Measurements from ENCODE around the gene REP15. TPM values are rescaled to one million over a fixed set of nuclear protein-coding genes. Genes with fewer than 3 reads are reported as not detected.

The REP15 gene
- total RNA-seq, 4 donors from 2014 or later, result 0.40 to 2.5 (median 1.3) TPM

DNA sequence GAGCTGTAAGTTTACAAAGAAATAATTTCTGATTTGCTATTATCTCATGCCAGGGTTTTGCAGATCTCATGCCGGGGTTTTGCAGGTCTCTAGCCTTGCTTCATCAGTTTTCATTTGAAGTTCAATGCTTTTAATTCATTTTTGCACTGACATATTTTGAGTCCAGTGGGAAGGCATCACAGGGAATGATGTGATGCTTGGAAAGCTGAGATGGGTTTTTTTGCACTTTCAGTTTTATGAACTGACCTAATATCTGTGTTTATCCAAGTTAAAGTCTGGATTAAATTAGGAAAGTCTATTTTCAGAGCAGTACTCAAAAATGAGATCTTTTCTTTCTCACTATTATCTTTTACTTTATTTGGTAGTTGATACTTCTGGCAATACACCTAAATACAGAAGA is 23.6 kb upstream of the REP15 start:
- Histone ChIP-seq H3K4me1 (peaks cover 0 to 18% (median 3%) of the 10 kb centered on the region in 3 donors), H3K9me3 (no peaks in the 10 kb centered on the region), H3K27me3 (no peaks in the 10 kb centered on the region), H3K27ac (peak overlapping the region in 2 of 4 donors; percentile 32 to 45), H3K4me3 (no peak overlapping the region), H3K36me3 (peaks cover 2 to 42% of the 10 kb centered on the region in 2 donors)
- TF ChIP-seq POLR2A (IDR thresholded peaks at IDR 0.05) (no peak), POLR2AphosphoS5 (IDR thresholded peaks at IDR 0.05) (no peak), EP300 (IDR thresholded peaks at IDR 0.05) (no peak)
- TF ChIP-seq, protein P1, sequence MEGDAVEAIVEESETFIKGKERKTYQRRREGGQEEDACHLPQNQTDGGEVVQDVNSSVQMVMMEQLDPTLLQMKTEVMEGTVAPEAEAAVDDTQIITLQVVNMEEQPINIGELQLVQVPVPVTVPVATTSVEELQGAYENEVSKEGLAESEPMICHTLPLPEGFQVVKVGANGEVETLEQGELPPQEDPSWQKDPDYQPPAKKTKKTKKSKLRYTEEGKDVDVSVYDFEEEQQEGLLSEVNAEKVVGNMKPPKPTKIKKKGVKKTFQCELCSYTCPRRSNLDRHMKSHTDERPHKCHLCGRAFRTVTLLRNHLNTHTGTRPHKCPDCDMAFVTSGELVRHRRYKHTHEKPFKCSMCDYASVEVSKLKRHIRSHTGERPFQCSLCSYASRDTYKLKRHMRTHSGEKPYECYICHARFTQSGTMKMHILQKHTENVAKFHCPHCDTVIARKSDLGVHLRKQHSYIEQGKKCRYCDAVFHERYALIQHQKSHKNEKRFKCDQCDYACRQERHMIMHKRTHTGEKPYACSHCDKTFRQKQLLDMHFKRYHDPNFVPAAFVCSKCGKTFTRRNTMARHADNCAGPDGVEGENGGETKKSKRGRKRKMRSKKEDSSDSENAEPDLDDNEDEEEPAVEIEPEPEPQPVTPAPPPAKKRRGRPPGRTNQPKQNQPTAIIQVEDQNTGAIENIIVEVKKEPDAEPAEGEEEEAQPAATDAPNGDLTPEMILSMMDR (IDR thresholded peaks at IDR 0.05), result no peak
- ATAC-seq, result no peak
- WGBS, 2 donors (ENCODE audit: low coverage in 1 of 2), result 47 to 55% methylated on average over 1 of the region's 1 CpG

DNA sequence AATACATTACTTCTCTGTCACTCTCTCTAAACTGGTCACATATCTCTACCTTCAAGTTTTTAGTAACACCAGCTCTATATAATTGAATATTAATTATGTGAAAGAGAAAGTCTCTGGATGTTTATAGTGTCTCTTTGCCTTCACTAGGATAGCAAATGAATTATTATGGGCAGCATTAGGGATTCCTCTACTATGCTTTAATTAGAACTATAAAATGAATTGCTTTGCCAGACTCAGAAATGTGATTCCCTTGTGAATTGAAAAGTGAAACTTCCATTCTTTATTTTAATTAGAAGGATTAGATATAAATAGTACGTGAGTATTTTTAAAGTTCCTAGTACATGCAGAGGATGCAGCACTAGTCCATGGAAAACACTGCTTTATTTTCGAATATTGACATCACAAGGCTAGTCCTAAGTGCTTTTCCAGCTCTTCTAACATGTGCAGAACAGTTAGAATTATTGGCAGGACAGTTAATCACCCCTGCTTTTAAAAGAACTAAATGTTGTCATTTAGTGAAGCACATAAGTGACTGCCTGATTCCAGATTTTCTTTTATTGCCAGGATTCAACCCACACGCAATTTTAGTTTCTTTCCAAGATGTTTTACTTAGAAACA is 23.0 kb upstream of the REP15 start:
- TF ChIP-seq POLR2A (IDR thresholded peaks at IDR 0.05) (no peak), POLR2AphosphoS5 (IDR thresholded peaks at IDR 0.05) (no peak), EP300 (IDR thresholded peaks at IDR 0.05) (no peak)
- TF ChIP-seq, protein P1 (IDR thresholded peaks at IDR 0.05), result no peak
- H3K27me3 ChIP-seq, result no peaks in the 10 kb centered on the region
- no peaks in the 10 kb centered on the region for H3K9me3 ChIP-seq
- no peak for ATAC-seq
- H3K36me3 ChIP-seq, result peaks cover 2 to 42% of the 10 kb centered on the region in 2 donors
- H3K4me1 ChIP-seq, result peaks cover 0 to 18% (median 3%) of the 10 kb centered on the region in 3 donors
- H3K27ac ChIP-seq, result peak overlapping the region in 3 of 4 donors; percentile 9 to 45 (median 32)
- no peak overlapping the region for H3K4me3 ChIP-seq
- 10% methylated on average over 3 of the region's 3 CpGs for WGBS, 2 donors (ENCODE audit: low coverage in 1 of 2)

DNA sequence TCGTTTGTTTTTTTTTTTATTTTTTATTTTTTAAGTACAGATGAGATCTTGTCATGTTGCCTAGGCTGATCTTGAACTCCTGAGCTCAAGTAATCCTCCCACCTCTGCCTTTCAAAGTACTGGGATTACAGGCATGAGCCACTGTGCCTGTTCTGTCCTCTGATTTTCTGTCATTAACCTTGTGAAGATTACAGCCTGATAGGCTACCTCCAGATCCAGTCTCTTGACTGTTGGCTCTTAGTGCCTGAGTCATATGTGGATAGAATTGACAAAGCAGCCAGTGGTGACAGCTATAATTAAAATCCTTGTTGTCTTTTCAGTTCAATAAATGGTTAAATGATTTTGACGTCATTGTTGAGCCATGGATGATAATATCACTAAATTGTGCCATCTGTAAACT is 21.3 kb upstream of the REP15 start:
- TF ChIP-seq EP300 (IDR thresholded peaks at IDR 0.05), result no peak
- TF ChIP-seq POLR2AphosphoS5 (IDR thresholded peaks at IDR 0.05), result no peak
- TF ChIP-seq, protein P1 (IDR thresholded peaks at IDR 0.05), result no peak
- TF ChIP-seq POLR2A (IDR thresholded peaks at IDR 0.05), result no peak
- Histone ChIP-seq H3K4me1 (peaks cover 0 to 18% (median 3%) of the 10 kb centered on the region in 3 donors), H3K27ac (no peak overlapping the region), H3K9me3 (no peaks in the 10 kb centered on the region), H3K4me3 (no peak overlapping the region), H3K27me3 (no peaks in the 10 kb centered on the region), H3K36me3 (peaks cover 2 to 39% of the 10 kb centered on the region in 2 donors)
- 74 to 100% methylated on average over 2 of the region's 2 CpGs for WGBS, 2 donors (ENCODE audit: low coverage in 1 of 2)
- ATAC-seq, result no peak

DNA sequence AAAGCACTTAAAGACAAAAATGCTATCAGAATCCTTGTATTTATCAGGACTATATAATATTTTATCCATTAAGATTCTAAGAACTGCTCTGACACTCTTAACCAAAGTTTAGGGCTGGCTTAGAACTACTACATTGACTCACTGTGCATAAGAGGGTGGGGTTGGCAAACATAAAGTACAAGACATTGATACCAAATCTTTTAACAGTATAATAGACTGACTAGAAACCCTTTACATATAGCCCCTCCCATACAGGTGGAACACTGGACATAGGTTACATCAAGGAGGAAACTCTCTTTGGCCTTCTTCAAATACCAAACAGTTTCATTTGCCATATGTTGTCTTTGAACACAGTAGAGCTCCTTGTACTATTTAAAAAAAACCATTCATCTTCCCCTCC is 15.6 kb upstream of the REP15 start:
- no peak for ATAC-seq
- no peak for TF ChIP-seq POLR2AphosphoS5 (IDR thresholded peaks at IDR 0.05)
- no peak for TF ChIP-seq EP300 (IDR thresholded peaks at IDR 0.05)
- TF ChIP-seq POLR2A (IDR thresholded peaks at IDR 0.05), result no peak
- TF ChIP-seq, protein P1 (IDR thresholded peaks at IDR 0.05), result no peak
- Histone ChIP-seq H3K36me3 (peaks cover 6 to 91% of the 10 kb centered on the region in 2 donors), H3K4me3 (no peak overlapping the region), H3K27me3 (no peaks in the 10 kb centered on the region), H3K9me3 (no peaks in the 10 kb centered on the region), H3K27ac (no peak overlapping the region), H3K4me1 (no peaks in the 10 kb centered on the region)

- TF ChIP-seq POLR2AphosphoS5 (IDR thresholded peaks at IDR 0.05) (no peak), POLR2A (IDR thresholded peaks at IDR 0.05) (no peak), EP300 (IDR thresholded peaks at IDR 0.05) (no peak)
- TF ChIP-seq, protein P1 (IDR thresholded peaks at IDR 0.05), result no peak
- WGBS, 2 donors (ENCODE audit: low coverage in 1 of 2), result 83 to 100% methylated on average over 1 to 2 of the region's 2 CpGs
- H3K36me3 ChIP-seq, result peaks cover 3 to 88% of the 10 kb centered on the region in 2 donors
- H3K27me3 ChIP-seq, result no peaks in the 10 kb centered on the region
- H3K27ac ChIP-seq, result no peak overlapping the region
- H3K9me3 ChIP-seq, result no peaks in the 10 kb centered on the region
- H3K4me3 ChIP-seq, result no peak overlapping the region
- no peak for ATAC-seq
- H3K4me1 ChIP-seq, result no peaks in the 10 kb centered on the region
These were observed 13.7 kb upstream of the REP15 start for GRCh38 chr12:27682534-27682933.

Data from gastroesophageal sphincter (tissue), 4 donors.